Adrenal gland (tissue), 12 donors: Measurements from ENCODE around the gene CDK16. TPM values are rescaled to one million over a fixed set of nuclear protein-coding genes. Genes with fewer than 3 reads are reported as not detected.

ENCODE experiments used
- DNase-seq, 7 donors: peaks; one replicate each; pipeline ENCODE4 v3.0.0-alpha.2; 2019 to 2020
- H3K27ac ChIP-seq, 5 donors: fragments of 200-600 bp; sonication (generic) in 4 of 5; 1 replicate in 3 of 5; 2 replicates in 2 of 5; pipeline versions ENCODE4 v1.5.1 to v1.8.0; 2016 to 2020; ENCODE audit warnings: mild to moderate bottlenecking in 1 of 5
- H3K27me3 ChIP-seq: fragments of 200-600 bp; 2 replicates; pipeline ENCODE4 v1.8.0; 2021
- H3K36me3 ChIP-seq, 2 donors: fragments of 200-600 bp; replicated peaks in 1 of 2; 1 replicate in 1 of 2; 2 replicates in 1 of 2; pipeline versions ENCODE4 v1.5.1 to v1.8.0; 2018 to 2022
- H3K4me1 ChIP-seq, 2 donors: fragments of 200-600 bp; replicated peaks in 1 of 2; 1 replicate in 1 of 2; 2 replicates in 1 of 2; pipeline versions ENCODE4 v1.5.1 to v1.8.0; 2018 to 2021
- H3K4me3 ChIP-seq, 4 donors: fragments of 200-600 bp; sonication (generic) in 3 of 4; one replicate each; pipeline ENCODE4 v1.5.1; 2016 to 2018
- H3K9me3 ChIP-seq, 3 donors: fragments of 200-600 bp; sonication (generic) in 1 of 3; replicated peaks in 1 of 3; 1 replicate in 2 of 3; 2 replicates in 1 of 3; pipeline versions ENCODE4 v1.5.1 to v1.8.0; 2016 to 2021
- POLR2A ChIP-seq, 2 donors: fragments of 450-650 bp; IDR thresholded peaks; one replicate each; pipeline ENCODE4 v1.6.1; 2017; ENCODE audit warnings: antibody characterized with exemption in 2 of 2, mild to moderate bottlenecking in 2 of 2, moderate library complexity in 1 of 2
- WGBS, 4 donors: extraction: QIAGEN DNeasy Blood & Tissue Kit in 2 of 4; methylation state at CpG; one replicate each; pipeline versions ENCODE4 v1.1.5 to v1.1.7; 2013 to 2017; 5-methylcytosine and 5-hydroxymethylcytosine counted together
- intact Hi-C, 2 donors: fragments of 100-400 bp; cut with DNase I; formaldehyde crosslinking; loops; one replicate each; pipeline versions ENCODE4 v1.14.1 to v1.15.0; 2022 to 2023
- polyA plus RNA-seq, 3 donors: library from polyadenylated mRNA; stranded (reverse); fragments of 200-250 nt in 2 of 3; fragments of 350-450 nt in 1 of 3; fragmentation: Illumina TruSeq in 1 of 3; extraction: RNeasy Lipid Tissue Mini Kit (QIAGEN cat#74804) in 1 of 3; gene quantifications; one replicate each; pipeline ENCODE4 v1.2.3, GENCODE V29; 2013 to 2014
- total RNA-seq, 9 donors: library from RNA; depleted of rRNA in 4 of 9; stranded (reverse); fragments of >200 nt in 4 of 9; fragments of 120-200 nt in 1 of 9; fragmentation: NEBNext Ultra II Directional in 1 of 9; extraction: Animal tissue kit (Norgen Biotek cat#: 25700) in 1 of 9; gene quantifications; one replicate each; pipeline versions ENCODE4 v1.1.0 to v1.2.4, GENCODE V29; 2013 to 2023
- TF ChIP-seq, protein P1 (sequence below), 6 experiments: fragments of 450-650 bp in 4 of 6; fragments of 200-600 bp in 2 of 6; sonication (generic) in 1 of 6; IDR thresholded peaks; 1 replicate in 5 of 6; 2 replicates in 1 of 6; pipeline versions ENCODE4 v1.5.1 to v1.8.0; 2016 to 2021; ENCODE audit warnings: antibody characterized with exemption in 6 of 6, mild to moderate bottlenecking in 2 of 6, moderate library complexity in 1 of 6
- donor health status: healthy with polysubstance abuse.
- donor health status: Bipolar disorder and iron deficiency.
- donor health status: DM: yes; HTN: yes; CAD: no.
- donor health status: DM: no; HTN: no; CAD: no.
- donor health status: DM: no; HTN: no; CAD: no.
- donor health status: DM: yes; HTN: yes; CAD: no.

The CDK16 gene
- total and polyA plus RNA-seq, 12 donors, result 50.5 to 187 (median 115) TPM

DNA sequence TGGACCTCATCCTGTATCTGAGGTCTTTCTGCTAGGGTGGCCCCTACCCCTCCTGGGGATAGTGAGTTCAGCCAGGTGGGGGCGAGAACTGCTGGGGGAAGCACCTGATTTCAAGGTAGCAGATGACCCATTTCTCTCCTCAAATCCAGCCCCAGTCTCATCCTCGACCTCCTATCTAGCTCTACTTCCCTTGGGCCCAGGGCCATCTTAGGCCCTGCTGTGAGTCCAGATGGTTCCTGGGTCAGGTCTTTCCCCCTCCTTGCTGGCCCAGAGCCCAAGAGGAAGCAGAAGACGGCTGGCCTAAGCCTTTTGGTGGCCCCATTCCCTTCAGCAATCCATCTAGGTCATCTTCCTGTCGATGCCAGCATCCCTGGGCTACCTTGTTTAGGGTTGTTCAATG lies 3.3 kb downstream of the CDK16 start:
- TF ChIP-seq, protein P1, sequence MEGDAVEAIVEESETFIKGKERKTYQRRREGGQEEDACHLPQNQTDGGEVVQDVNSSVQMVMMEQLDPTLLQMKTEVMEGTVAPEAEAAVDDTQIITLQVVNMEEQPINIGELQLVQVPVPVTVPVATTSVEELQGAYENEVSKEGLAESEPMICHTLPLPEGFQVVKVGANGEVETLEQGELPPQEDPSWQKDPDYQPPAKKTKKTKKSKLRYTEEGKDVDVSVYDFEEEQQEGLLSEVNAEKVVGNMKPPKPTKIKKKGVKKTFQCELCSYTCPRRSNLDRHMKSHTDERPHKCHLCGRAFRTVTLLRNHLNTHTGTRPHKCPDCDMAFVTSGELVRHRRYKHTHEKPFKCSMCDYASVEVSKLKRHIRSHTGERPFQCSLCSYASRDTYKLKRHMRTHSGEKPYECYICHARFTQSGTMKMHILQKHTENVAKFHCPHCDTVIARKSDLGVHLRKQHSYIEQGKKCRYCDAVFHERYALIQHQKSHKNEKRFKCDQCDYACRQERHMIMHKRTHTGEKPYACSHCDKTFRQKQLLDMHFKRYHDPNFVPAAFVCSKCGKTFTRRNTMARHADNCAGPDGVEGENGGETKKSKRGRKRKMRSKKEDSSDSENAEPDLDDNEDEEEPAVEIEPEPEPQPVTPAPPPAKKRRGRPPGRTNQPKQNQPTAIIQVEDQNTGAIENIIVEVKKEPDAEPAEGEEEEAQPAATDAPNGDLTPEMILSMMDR (IDR thresholded peaks at IDR 0.05), result no peak
- no peak for TF ChIP-seq POLR2A (IDR thresholded peaks at IDR 0.05)
- DNase-seq, result peak in 2 of 7 donors; percentile 13 to 20
- Histone ChIP-seq H3K9me3 (no peaks in the 10 kb centered on the region), H3K27me3 (no peaks in the 10 kb centered on the region), H3K27ac (no peak overlapping the region), H3K36me3 (peaks cover 0 to 35% of the 10 kb centered on the region in 2 donors), H3K4me3 (no peak overlapping the region), H3K4me1 (peaks cover 7 to 20% of the 10 kb centered on the region in 2 donors)
- 49 to 72% (median 64%) methylated on average over 3 to 4 of the region's 4 CpGs for WGBS, 4 donors
- intact Hi-C loops, result no loop called here

DNA sequence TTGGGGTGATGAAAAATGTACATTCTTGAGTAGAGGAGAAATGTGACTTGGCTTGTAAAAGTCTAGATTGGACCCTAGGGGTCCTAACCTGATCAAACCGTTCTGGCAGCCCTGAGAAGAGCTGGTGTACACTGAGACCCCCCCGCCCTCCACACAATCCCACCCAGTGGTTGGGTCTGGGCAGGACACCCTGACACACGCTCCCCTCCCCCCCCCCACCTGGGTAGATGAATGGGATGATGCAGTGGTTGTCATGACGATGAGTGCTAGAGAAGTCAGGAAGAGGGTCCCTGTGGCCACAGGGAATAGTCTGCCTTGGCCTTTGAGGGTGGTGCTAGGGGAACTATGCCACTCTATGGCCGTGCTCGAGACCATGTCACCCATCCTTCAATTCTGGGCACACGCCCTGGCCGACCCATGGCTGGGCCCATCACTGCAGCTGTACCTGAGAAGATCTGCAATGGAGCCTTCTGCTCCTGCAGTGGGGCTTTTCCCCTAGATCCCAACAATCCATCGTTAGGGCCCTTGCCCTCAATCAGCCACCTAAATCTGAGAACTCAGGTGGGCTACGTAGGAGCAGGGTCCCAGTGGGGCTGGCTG lies 4.4 kb downstream of the CDK16 start:
- H3K27ac ChIP-seq, result no peak overlapping the region
- no peaks in the 10 kb centered on the region for H3K27me3 ChIP-seq
- 72 to 89% (median 85%) methylated on average over 3 to 10 of the region's 10 CpGs for WGBS, 4 donors
- TF ChIP-seq, protein P1 (IDR thresholded peaks at IDR 0.05), result no peak
- peaks cover 4 to 13% of the 10 kb centered on the region in 2 donors for H3K4me1 ChIP-seq
- peaks cover 0 to 45% of the 10 kb centered on the region in 2 donors for H3K36me3 ChIP-seq
- DNase-seq, result peak in 1 of 7 donors; percentile 13
- no peaks in the 10 kb centered on the region for H3K9me3 ChIP-seq
- intact Hi-C loops, result no loop called here
- no peak overlapping the region for H3K4me3 ChIP-seq

DNA sequence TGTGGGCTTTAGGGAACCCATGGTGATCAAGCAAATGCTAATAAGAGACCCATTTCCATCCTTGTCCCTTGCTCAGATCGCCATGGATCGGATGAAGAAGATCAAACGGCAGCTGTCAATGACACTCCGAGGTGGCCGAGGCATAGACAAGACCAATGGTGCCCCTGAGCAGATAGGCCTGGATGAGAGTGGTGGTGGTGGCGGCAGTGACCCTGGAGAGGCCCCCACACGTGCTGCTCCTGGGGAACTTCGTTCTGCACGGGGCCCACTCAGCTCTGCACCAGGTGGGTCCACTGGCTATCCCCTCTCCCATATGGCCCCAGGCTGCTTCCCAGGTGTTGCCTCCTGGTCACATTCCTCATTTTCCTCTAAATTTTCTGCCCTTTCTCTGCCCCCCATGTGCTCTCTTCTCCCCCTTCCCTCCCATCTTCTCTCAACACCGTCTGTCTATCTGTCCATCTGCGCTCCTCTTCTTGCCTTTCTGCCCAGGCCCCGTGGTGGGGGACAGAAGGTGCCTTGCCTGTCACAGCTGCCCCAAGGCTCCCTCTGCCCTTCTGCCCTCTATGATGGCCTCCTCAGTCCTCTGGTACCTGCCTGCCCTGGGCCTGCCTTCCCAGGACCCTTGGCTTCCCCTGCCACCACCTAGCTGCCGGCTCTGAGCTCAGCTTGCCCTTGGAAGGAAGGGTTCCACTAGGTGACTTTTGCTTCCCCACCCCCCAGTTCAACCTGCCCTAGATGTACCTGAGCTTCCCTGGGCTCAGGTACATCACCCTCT lies 5.2 kb downstream of the CDK16 start:
- H3K4me3 ChIP-seq, result no peak overlapping the region
- no peaks in the 10 kb centered on the region for H3K9me3 ChIP-seq
- H3K27ac ChIP-seq, result no peak overlapping the region
- DNase-seq, result peak in 2 of 7 donors; percentile 3 to 5
- intact Hi-C loops, result no loop called here
- peaks cover 0 to 45% of the 10 kb centered on the region in 2 donors for H3K36me3 ChIP-seq
- WGBS, 4 donors, result 90 to 93% (median 91%) methylated on average over 3 to 13 of the region's 13 CpGs
- H3K27me3 ChIP-seq, result no peaks in the 10 kb centered on the region
- peaks cover 4 to 13% of the 10 kb centered on the region in 2 donors for H3K4me1 ChIP-seq
- TF ChIP-seq, protein P1 (IDR thresholded peaks at IDR 0.05), result no peak
- no peak for TF ChIP-seq POLR2A (IDR thresholded peaks at IDR 0.05)

DNA sequence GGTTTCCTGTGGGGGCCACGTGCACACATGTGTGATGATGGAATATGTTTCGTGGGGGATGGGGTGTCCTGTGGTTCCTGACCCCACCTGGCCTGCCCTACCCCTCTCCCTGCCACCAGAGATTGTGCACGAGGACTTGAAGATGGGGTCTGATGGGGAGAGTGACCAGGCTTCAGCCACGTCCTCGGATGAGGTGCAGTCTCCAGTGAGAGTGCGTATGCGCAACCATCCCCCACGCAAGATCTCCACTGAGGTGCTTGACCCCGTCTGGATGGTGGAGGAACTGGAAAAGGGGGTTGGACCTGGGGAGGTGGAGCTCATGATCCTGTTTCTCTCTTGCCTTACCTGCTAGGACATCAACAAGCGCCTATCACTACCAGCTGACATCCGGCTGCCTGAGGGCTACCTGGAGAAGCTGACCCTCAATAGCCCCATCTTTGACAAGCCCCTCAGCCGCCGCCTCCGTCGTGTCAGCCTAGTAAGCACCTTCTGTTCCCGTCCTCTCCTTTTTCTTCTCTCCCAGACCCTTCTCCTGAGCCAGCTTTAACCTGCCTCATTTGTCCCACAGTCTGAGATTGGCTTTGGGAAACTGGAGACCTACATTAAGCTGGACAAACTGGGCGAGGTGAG lies 5.9 kb downstream of the CDK16 start:
- H3K4me1 ChIP-seq, result peaks cover 4 to 13% of the 10 kb centered on the region in 2 donors
- no peaks in the 10 kb centered on the region for H3K27me3 ChIP-seq
- H3K9me3 ChIP-seq, result no peaks in the 10 kb centered on the region
- no peak overlapping the region for H3K4me3 ChIP-seq
- no peak overlapping the region for H3K27ac ChIP-seq
- peaks cover 0 to 45% of the 10 kb centered on the region in 2 donors for H3K36me3 ChIP-seq
- peak in 2 of 7 donors; percentile 4 to 14 for DNase-seq
- intact Hi-C loops, result no loop called here
- 84 to 94% (median 90%) methylated on average over 9 to 17 of the region's 17 CpGs for WGBS, 4 donors
- no peak for TF ChIP-seq POLR2A (IDR thresholded peaks at IDR 0.05)
- TF ChIP-seq, protein P1 (IDR thresholded peaks at IDR 0.05), result no peak
